ENCODE measurements around the gene SDK1. TPM values are rescaled to one million over a fixed set of nuclear protein-coding genes. Genes with fewer than 3 reads are reported as not detected.
A peak's percentile ranks its signal among the peaks of the same experiment; 100 is the strongest.

SDK1 gene
- total RNA-seq, 1 donor from 2014 or later = 10.9 TPM

DNA sequence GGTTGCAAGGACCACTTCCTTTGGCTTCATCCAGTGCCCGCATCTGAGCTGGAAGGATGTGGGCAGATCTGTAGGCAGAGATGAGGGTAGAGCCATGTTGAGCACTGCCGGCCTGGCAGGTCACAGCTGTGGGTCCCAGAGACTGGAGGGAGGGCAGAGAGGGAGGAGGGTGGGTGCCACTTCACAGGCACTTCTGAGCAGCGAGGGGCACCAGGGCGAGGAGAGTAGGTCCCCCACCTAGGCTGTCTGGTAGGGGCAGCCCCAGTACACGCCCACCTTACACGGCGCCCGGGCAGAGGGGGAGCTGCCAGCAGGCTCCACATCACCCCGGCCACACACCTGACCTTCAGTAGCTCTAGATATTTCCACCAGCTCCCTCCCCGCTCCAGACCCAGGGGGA lies 908.1 kb downstream of the SDK1 start:
- no peak overlapping the region for H3K27ac Mint-ChIP-seq (ENCODE audit: unreplicated experiment)
- no peak overlapping the region for H3K4me3 Mint-ChIP-seq (ENCODE audit: unreplicated experiment)
- no peaks in the 10 kb centered on the region for H3K27me3 Mint-ChIP-seq (ENCODE audit: low read depth)
- H3K36me3 Mint-ChIP-seq (ENCODE audit: low read depth) = peaks cover 6% of the 10 kb centered on the region
- TF ChIP-seq, protein P1, sequence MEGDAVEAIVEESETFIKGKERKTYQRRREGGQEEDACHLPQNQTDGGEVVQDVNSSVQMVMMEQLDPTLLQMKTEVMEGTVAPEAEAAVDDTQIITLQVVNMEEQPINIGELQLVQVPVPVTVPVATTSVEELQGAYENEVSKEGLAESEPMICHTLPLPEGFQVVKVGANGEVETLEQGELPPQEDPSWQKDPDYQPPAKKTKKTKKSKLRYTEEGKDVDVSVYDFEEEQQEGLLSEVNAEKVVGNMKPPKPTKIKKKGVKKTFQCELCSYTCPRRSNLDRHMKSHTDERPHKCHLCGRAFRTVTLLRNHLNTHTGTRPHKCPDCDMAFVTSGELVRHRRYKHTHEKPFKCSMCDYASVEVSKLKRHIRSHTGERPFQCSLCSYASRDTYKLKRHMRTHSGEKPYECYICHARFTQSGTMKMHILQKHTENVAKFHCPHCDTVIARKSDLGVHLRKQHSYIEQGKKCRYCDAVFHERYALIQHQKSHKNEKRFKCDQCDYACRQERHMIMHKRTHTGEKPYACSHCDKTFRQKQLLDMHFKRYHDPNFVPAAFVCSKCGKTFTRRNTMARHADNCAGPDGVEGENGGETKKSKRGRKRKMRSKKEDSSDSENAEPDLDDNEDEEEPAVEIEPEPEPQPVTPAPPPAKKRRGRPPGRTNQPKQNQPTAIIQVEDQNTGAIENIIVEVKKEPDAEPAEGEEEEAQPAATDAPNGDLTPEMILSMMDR (IDR thresholded peaks at IDR 0.05) = no peak
- no peaks in the 10 kb centered on the region for H3K9me3 Mint-ChIP-seq (ENCODE audit: low read depth)
- peak; percentile 78 for DNase-seq (ENCODE audit: low spot score)
- no peaks in the 10 kb centered on the region for H3K4me1 Mint-ChIP-seq (ENCODE audit: low read depth)

DNA sequence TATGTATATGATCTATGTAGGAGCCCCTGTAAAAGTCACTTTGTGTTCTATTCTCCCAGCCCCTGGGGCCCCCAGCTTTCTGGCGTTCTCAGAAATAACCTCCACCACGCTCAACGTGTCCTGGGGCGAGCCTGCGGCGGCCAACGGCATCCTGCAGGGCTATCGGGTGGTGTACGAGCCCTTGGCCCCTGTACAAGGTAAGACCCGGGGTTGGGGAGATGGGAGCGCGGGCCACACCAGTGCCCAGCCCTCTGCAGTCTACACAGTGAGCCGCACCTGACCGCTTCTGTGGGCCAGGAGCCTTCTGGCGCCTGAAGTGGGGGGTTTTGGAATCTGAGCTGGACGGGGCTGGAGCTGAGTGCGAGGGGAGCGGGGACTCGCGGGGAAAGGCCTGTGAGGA lies 908.9 kb downstream of the SDK1 start:
- no peaks in the 10 kb centered on the region for H3K9me3 Mint-ChIP-seq (ENCODE audit: low read depth)
- no peaks in the 10 kb centered on the region for H3K4me1 Mint-ChIP-seq (ENCODE audit: low read depth)

GRCh38 chr7:4210821-4211220 lies 909.8 kb downstream of the SDK1 start:
- H3K27ac Mint-ChIP-seq (ENCODE audit: unreplicated experiment) = no peak overlapping the region
- H3K36me3 Mint-ChIP-seq (ENCODE audit: low read depth) = peaks cover 6% of the 10 kb centered on the region

More for the DNA sequence above, 908.9 kb downstream of the SDK1 start:
- Mint-ChIP-seq H3K36me3 (ENCODE audit: low read depth) (peaks cover 6% of the 10 kb centered on the region), H3K27ac (ENCODE audit: unreplicated experiment) (no peak overlapping the region), H3K4me3 (ENCODE audit: unreplicated experiment) (no peak overlapping the region), H3K27me3 (ENCODE audit: low read depth) (no peaks in the 10 kb centered on the region)
- TF ChIP-seq, protein P1 (IDR thresholded peaks at IDR 0.05) = no peak
- peak; percentile 77 for DNase-seq (ENCODE audit: low spot score)

GRCh38 chr7:4211261-4211660 lies 910.2 kb downstream of the SDK1 start:
- no peaks in the 10 kb centered on the region for H3K9me3 Mint-ChIP-seq (ENCODE audit: low read depth)
- peaks cover 6% of the 10 kb centered on the region for H3K36me3 Mint-ChIP-seq (ENCODE audit: low read depth)
- no peaks in the 10 kb centered on the region for H3K27me3 Mint-ChIP-seq (ENCODE audit: low read depth)
- H3K4me1 Mint-ChIP-seq (ENCODE audit: low read depth) = peaks cover 3% of the 10 kb centered on the region
- DNase-seq (ENCODE audit: low spot score) = peak; percentile 64
- H3K4me3 Mint-ChIP-seq (ENCODE audit: unreplicated experiment) = no peak overlapping the region
- no peak overlapping the region for H3K27ac Mint-ChIP-seq (ENCODE audit: unreplicated experiment)
- TF ChIP-seq, protein P1 (IDR thresholded peaks at IDR 0.05) = no peak

More at GRCh38 chr7:4210821-4211220, 909.8 kb downstream of the SDK1 start:
- Mint-ChIP-seq H3K27me3 (ENCODE audit: low read depth) (no peaks in the 10 kb centered on the region), H3K4me3 (ENCODE audit: unreplicated experiment) (no peak overlapping the region), H3K4me1 (ENCODE audit: low read depth) (peaks cover under 1% of the 10 kb centered on the region), H3K9me3 (ENCODE audit: low read depth) (no peaks in the 10 kb centered on the region)
- DNase-seq (ENCODE audit: low spot score) = peak; percentile 57
- TF ChIP-seq, protein P1 (IDR thresholded peaks at IDR 0.05) = no peak

DNA sequence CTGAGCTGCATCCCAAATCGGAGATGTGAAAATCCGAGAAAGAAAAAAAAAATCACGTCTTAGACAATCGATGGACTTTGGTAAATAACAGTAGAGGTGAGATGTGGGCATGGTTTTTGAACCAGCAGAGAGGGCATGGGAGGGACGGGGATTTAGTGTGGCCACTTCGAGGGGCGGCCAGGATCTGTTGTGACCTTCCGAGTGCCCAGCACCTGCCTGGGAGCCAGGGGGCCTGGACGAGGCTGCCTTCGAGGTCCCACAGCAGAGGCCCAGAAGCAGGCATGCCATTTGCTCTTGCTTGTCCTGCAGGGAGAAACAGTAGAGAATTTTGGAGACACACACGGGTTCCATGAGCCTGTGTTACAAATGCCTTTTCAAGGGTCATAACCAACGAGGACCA lies 911.3 kb downstream of the SDK1 start:
- H3K4me1 Mint-ChIP-seq (ENCODE audit: low read depth) = peaks cover 3% of the 10 kb centered on the region
- no peaks in the 10 kb centered on the region for H3K9me3 Mint-ChIP-seq (ENCODE audit: low read depth)
- no peaks in the 10 kb centered on the region for H3K27me3 Mint-ChIP-seq (ENCODE audit: low read depth)
- TF ChIP-seq, protein P1 (IDR thresholded peaks at IDR 0.05) = no peak
- no peak overlapping the region for H3K27ac Mint-ChIP-seq (ENCODE audit: unreplicated experiment)
- no peak overlapping the region for H3K4me3 Mint-ChIP-seq (ENCODE audit: unreplicated experiment)
- peaks cover 6% of the 10 kb centered on the region for H3K36me3 Mint-ChIP-seq (ENCODE audit: low read depth)
- DNase-seq (ENCODE audit: low spot score) = peak; percentile 84

Data from chondrocyte (in vitro differentiated cells).